Stimulated activated CD8-positive, alpha-beta memory T cell treated with anti-CD3 and anti-CD28 coated beads, Interleukin-15, amount 100 ng/mL, for 1 hour (primary cell): ENCODE measurements around the gene ASCL3.
A peak's percentile ranks its signal among the peaks of the same experiment; 100 is the strongest.
"Not testable (repeated sequence)": the region's sequence is repeated elsewhere in the genome, so short reads cannot be mapped to it uniquely, and the experiment has no call there.

ENCODE experiments used
- DNase-seq: peaks from one replicate; pipeline ENCODE4 v3.0.0-alpha.2; 2020; ENCODE audit warnings: low read depth

Gene ASCL3

GRCh38 chr11:8942518-8943066 lies at the start of gene ASCL3:
Gene ASCL3, minus strand, starts transcription at chr11:8943016. Its CDS starts 4,855 bp downstream, at chr11:8938161.
- no peak for DNase-seq

- DNase-seq = no peak
Observed at GRCh38 chr11:8989453-8989852, 46.6 kb upstream of the ASCL3 start.

- no peak for DNase-seq
Observed at GRCh38 chr11:8988329-8989234, 45.8 kb upstream of the ASCL3 start.

GRCh38 chr11:8987446-8987845 lies 44.6 kb upstream of the ASCL3 start:
- no peak for DNase-seq

GRCh38 chr11:8986772-8987171 lies 44.0 kb upstream of the ASCL3 start:
- not testable (repeated sequence) for DNase-seq

- no peak for DNase-seq
Observed at GRCh38 chr11:8985462-8985861, 42.6 kb upstream of the ASCL3 start.

- no peak for DNase-seq
Observed at GRCh38 chr11:8983552-8983951, 40.7 kb upstream of the ASCL3 start.

- DNase-seq = no peak
Observed at GRCh38 chr11:8980485-8980884, 37.7 kb upstream of the ASCL3 start.

GRCh38 chr11:8979365-8979764 lies 36.5 kb upstream of the ASCL3 start:
- DNase-seq = not testable (repeated sequence)

GRCh38 chr11:8973121-8973520 lies 30.3 kb upstream of the ASCL3 start:
- DNase-seq = no peak

GRCh38 chr11:8971924-8972316 lies 29.1 kb upstream of the ASCL3 start:
- no peak for DNase-seq

GRCh38 chr11:8971196-8971923 lies 28.5 kb upstream of the ASCL3 start:
- DNase-seq = no peak

GRCh38 chr11:8967184-8967583 lies 24.4 kb upstream of the ASCL3 start:
- DNase-seq = no peak

- peak; percentile 48 for DNase-seq
Observed at GRCh38 chr11:8964324-8965320, 21.8 kb upstream of the ASCL3 start, which contains the start of gene TMEM9B. Gene TMEM9B, minus strand, starts transcription at chr11:8964442. Its CDS starts 129 bp downstream, at chr11:8964313.

GRCh38 chr11:8963569-8964323 lies 20.9 kb upstream of the ASCL3 start:
- DNase-seq = peak; percentile 55

- no peak for DNase-seq
Observed at GRCh38 chr11:8962841-8963240, 20.0 kb upstream of the ASCL3 start.

GRCh38 chr11:8961401-8961800 lies 18.6 kb upstream of the ASCL3 start:
- no peak for DNase-seq

- no peak for DNase-seq
Observed at GRCh38 chr11:8959546-8960166, 16.8 kb upstream of the ASCL3 start.

GRCh38 chr11:8956860-8957259 lies 14.0 kb upstream of the ASCL3 start:
- DNase-seq = no peak

- no peak for DNase-seq
Observed at GRCh38 chr11:8948886-8949285, 6.1 kb upstream of the ASCL3 start.
